ENCODE results near the gene PCSK5.

GRCh38 chr9:76013809-76014208, 123.3 kb downstream of the PCSK5 start:
- TF ChIP-seq CTCF (IDR thresholded peaks at IDR 0.05; ENCODE audit: low read length) (no peak), EZH2 (optimal IDR thresholded peaks at IDR 0.05; ENCODE audit: low read depth, low read length) (no peak), EZH2phosphoT487 (IDR thresholded peaks at IDR 0.05; ENCODE audit: low read length) (no peak)
